Stimulated activated CD4-positive, alpha-beta T cell treated with anti-CD3 and anti-CD28 coated beads, Interleukin-1b, Interleukin-23, amount 100 ng/mL, for 1 hour (primary cell): ENCODE results near the gene SH3RF1.

Experiments
- DNase-seq, 2 donors: peaks; one replicate each; pipeline ENCODE4 v3.0.0-alpha.2; 2020; ENCODE audit warnings: low read depth in 2 of 2

SH3RF1 gene

DNA sequence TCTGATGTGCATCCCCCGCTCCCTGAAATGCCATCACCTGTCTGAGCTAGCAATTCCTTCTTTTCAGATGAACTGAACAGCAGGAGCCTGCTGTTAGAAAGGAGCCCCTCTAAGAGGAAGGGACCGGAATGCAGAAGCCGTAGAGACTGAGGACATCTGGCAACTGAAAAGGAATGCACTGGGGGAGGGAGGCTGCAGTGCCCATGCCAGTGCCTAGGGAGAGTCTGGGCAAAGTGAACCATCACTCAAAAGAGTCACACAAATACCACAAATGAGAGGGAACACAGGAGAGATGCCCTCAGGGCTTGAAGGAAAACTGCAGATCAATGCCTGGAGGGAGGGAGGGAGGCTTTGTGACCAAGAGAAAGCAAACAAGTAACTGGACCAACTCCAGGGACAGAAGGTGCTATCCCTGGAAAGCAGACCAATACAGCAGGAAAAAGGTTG, 166.8 kb downstream of the SH3RF1 start:
- DNase-seq = no peak

DNA sequence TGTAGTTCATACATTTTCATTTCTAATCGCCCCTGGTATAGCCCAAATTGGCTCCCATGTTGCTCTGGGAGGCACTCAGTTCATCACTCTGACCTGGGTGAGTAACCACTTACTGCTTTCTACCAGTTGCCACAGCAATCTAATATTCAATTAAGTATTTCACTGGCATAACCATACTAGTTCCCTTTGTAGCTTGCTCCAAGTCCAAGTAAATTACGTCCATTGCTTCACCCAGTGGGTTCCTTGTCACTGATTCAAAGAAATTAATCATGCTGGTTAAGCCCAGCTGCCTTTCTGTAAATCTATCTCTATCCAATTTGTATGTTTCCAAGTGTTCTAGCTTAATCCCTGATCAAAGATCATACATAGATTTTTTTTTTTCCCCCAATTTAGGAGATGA, 168.7 kb downstream of the SH3RF1 start:
- no peak for DNase-seq

DNA sequence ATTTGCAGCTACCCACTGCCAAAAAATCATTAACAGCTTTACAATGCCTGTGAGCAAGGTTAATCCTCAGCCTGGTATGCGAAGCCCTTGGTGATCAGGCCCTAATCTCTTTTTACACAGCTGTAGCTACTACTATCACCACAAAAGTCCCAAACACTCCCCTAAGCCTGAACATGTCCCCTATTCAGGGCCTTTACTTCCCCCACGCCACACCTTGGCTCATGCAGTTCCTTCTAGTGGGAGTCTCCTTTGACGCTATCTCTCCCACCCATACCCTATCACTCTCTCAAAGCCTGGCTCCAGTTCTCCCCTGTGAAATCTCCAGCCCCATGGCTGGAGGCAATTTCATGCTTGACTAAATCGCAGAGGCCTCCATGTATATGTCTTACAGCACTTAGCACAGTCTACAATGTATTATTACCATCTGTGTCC, 170.1 kb downstream of the SH3RF1 start:
- DNase-seq = no peak

DNA sequence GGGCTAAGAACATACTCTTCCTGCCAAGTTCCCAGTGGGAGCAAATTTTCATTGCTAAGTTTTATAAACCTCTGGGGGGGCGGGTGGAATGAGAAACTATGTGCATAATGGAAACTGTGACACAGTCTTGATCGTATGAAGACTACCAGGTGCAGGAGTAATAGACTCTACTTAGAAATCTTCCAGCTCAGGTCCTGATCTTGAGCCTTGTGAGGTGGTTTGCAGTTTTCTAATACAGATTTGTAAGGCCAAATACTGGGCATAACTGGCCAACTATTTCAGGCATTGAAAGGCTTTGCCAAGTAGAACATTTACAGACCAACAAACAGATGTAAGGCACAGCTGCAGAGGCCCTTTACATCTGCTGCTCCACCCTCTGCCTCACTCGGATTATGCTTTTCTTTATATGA, 171.0 kb downstream of the SH3RF1 start:
- no peak for DNase-seq

DNA sequence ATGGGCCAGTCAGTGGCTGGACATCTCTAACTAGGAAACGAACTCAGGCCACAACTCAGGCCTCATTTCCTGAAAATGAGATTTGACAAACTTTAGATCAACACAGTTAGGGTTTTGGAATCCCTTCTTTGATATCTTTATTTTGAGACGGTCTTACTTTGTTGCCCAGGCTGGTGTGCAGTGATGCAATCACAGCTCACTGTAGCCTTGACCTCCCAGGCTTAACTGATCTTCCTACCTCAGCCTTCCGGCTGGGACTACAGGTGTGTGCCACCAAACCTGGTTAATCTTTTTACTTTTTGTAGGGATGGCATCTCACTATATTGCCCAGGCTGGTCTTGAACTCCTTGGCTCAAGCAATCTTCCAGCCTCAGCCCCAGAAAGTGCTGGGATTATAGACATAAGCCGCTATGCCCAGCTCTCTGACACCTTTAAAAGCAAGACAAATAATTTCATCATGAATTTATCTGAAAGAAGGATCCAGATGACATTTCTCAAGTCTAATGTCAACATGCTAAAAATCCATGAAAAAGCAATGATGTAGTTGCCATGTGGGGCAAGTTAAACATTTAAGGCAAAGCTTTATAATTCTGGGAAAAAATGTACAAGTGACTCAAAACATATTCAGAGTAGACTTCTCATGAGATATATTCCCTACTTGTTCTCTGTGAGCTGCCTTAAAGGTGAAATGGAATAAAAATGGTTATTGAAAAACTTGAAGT, 171.6 kb downstream of the SH3RF1 start:
- DNase-seq = no peak

DNA sequence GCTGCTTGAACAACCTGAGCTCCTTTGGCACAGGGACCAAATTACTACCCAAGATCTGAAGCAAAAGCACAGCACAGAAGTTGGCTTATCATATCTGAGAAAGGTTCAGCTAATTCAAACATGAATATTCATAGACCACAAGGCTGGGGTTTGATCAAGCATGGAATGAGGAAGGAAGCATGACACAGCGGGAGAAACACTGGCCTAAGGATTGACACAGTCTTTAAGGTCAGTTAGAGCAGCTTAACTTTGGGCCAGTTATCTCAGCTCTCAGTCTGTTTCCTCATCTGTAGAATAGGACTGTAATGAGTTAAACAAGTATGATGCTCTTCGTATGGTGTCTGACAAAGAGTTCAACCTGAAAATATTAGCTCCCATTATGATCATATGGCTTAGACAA, 172.2 kb downstream of the SH3RF1 start:
- DNase-seq = no peak

DNA sequence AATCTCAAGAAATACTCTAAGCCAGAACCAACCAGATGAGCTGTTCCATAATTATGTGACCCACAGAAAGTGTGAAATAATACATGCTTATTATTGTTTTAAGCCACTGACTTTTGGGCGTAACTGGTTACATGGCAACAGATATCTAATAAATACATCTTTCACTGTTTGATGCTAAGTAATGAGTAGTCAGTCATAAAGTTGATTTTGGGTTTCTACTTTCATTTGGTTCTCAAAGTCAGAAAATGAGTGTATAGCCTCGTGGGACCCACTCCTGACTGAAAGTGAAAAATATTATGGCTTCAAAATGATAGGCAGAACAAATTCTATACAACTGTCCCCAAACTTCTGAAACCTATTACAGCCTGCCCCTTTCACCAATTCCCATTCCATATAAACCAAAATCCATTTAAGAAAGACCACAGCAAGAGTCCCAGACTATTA, 172.7 kb downstream of the SH3RF1 start:
- DNase-seq = no peak

DNA sequence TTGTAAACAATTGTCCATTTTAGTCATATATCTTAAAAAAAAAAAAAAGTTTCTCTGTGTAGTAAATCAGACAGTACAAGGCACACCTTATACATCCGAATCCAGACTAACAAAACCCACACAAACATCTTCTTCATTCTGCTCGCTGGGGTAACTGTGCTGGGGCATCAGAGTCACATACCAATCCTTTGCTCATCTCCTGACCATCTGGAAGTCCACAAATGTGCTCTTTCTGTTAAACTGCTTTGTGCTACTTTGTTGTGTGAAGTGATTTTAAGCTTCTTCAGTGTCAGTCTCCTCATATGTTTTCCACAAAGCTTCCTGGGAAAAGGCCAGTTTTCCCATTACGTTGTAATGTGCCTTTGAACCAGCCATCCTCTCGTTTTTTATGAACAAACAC, 174.5 kb downstream of the SH3RF1 start:
- no peak for DNase-seq

DNA sequence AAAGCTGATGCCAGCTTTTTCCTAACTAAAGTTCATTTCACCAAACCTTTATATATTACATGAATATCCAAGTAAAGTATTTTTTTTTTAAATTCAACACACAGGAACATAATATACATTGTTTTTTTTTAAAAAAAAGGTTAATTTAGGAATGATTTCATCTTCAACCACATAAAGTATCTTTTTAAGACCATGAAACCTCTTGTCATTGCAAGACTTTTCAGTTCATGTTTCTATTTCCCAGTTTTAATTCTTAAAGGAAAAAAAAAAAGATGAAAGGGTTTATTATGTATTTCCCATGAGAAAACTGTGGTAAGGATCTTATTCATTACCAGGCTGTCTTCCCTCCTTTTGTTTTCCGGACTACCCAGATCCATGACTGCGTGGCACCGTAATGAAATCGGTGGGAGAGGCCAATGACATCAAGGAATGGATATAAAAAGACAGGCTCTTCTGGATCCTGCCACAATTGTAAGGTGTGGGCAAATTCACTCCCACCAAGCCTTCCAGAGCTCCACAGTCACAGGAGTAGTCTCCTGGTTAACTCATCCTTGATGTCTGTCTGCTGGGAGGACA, 176.0 kb downstream of the SH3RF1 start:
- no peak for DNase-seq

DNA sequence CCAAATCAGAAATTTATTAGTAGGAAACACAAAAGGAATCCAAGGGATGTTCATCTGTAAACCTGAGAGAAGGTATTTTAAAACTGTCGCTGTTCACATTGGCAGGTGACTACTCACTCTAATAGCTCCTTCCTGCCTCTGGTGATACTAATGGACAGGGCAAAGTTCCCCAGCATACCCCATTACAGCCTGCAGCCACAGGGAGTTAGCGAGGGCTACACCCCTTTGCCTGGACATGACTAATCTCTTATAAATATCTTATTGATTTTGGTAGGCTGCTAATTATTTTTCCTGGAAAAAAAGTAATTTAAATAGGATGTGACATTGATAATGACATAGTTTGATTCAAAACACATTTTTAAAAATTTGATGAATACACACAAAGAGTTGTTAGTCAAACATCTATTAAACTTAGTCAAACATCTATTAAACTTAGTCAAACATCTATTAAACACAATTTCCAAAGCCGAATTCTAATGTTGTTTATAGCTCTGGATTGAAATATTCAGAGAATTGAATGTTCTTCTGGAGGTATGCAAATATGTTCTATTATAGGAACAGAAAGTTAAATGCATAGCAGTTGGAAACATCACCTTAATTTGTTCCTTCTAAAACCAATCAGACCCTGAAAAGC, 177.8 kb downstream of the SH3RF1 start:
- no peak for DNase-seq

DNA sequence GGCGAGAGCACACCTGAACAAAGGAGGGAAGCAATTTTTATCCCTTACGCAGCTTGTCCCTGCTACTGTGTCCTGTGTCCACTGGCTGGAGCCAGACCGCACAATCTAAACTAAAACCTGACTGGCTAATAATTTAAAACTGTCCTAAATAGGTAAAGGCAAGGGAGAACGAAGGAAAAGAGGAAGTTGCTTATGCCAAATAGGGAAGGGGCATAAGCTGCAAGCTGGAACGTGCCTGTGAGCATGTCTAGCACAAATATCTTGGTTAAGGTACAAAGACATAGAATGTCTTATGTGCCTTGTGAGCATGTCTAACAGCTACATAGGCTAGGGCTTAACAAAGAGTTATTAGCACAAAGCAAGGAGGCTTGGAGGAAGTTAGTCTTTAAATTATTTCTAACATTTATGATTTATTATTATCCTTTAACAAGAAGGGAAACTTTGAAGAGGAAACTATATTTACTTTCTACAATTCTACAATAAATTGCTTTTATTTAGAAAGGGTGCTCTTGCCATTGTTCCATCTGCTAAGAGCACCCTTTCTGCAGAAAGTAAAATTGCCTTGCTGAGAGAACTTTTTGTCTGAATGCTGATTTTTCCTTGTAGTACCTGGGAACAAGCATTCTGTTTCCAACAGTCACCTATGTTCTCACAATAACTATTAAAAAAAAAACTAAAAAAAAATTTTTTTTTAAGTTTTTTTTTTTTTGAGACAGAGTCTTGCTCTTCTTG, 180.1 kb downstream of the SH3RF1 start:
- DNase-seq = no peak

DNA sequence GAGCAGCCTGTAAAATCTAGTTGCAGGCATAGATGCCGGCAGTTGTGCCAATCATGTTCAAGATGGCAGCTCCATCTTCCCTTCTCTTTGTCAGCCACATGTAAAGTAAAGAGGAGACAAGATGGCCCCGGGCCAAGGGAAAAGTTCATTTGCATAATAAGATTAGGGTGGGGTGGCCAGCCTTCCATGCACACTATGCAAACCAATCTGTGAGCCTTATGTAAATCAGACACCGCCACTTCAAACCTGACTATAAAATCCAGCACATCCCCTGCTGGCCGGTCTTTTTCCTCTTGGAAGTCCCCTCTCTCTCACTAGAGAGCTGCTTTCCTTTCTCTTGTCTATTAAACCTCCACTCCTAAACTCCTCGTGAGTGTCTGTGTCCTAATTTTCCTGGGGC, 181.8 kb downstream of the SH3RF1 start:
- no peak for DNase-seq

DNA sequence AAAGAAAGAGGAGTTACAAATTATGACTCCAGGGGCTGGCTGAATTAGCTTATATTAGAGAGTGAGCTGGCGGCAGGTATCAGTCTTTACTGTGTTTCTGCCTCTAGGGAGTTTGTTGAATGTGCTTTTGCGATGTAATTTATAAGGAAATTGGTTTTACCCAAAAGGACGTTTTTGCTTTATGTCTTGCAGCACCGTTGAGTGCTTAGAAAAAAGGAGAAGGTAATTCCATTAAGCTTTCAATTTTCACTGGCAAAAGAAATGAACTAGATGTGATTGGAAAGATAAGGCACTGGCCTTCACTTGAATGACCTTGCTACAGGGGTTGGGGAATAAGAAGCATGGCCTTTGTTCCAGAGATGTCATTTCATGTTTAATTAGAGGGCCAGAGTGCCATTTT, 185.8 kb downstream of the SH3RF1 start:
- DNase-seq = no peak

DNA sequence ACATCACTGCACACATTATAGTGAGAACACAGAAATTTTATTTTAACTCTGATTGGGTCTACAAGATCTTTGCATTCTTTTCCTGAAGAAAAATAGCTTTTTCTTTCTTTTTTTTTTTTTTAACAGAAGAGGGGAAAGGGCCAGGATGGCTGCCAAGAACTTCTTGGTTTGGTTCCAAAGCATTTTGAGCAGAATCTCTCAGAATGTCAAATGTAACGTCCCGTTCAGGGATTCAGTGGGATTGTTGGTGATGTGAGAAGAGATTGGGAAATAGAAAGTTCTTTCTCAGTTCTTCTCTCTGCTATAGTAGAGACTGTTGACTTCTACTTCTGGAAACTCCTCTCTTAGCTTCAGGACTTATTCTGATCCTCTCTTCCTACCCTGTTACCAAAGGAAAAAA, 189.8 kb downstream of the SH3RF1 start:
- DNase-seq = no peak

DNA sequence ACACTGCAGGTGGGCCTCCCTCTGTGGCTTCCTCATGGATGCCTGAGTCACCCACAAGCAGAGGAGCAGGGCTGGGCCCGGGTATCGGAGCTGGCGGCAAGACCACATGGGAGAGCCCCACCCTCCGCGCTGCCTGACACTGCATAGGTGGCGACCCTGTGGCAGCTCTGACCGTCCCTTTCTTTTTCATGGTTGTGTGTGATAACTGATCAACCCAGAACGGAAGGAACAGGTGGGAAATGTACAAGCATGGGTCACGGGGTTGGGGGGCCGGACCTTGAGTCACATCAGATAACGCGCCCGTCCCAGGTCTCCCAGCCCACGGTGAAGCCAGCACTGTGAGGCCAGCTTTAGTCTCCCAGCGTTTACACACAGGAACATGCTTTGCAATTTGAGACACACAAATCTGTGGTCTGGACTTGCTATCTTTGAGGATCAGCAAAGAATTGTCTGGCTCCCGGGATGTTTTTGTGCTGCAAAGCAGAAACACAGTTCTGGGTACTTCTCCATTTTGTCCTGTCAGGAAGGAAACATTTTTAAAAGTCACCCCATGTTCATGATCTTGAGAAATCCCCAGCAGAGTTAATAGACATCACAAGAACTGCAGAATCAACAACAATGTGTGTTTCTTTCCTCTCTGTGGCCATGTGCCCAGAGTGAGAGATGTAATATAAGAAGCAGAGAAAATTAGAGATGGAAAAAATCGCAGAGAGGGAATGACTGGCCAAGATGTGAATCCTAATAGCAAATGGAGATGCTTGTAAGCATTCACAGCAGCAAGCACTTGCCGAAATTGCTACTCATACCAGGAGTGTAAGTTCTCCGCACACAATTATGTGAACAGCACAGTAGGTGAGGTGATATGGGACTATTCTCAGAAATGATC, 190.6 kb downstream of the SH3RF1 start:
- no peak for DNase-seq

DNA sequence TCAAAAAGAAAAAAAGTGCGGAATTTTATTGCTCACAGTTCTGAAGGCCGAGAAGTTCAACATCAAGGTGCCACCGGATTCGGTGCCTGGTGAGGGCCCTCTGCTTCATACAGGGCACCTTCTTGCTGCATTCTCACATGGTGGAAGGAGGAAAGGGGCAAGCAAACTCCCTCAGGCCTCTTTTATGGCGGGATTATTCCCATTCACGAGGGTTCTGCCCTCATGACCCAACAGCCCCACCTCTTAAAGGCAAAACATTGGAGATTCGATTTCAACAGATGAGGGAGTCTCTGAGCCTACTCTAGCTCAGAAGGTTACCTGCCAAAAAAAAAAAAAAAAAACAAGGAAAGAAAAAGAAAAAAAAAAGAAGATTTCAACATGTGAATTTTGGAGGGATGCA, 196.6 kb downstream of the SH3RF1 start:
- no peak for DNase-seq

DNA sequence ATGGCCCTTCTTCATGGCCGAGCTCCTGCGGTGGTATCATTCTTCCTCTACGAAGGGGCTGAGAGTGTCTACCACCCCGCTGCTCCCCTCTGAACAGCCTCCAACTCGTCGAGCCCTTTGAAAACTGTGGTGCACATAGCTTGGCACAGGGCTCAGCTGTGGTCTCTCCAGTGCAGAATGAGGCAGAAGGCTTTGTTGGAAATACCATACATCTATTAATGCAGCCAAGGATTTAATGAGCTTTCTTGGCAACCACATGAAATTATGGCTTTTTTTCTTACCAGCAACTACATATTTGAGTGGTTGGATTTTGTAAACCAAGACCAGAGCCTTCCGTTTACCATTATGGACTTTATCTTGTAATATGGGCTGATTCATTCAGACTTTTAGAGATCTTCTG, 199.0 kb downstream of the SH3RF1 start:
- DNase-seq = no peak

DNA sequence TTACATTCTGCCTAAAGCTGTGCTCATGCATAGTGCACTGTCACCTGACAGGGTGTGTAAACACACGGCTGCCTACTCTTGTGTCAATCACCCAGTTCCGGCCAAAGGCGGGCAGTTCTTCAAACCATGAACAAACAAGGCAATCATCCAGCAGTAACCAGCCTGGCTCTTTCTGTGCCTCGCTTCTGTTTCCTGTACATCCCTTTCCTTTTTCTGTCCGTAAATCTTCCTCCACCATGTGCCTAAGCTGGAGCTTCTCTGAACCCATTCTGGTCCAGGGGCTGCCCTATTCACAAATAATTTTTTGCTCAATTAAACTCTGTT, 199.9 kb downstream of the SH3RF1 start:
- DNase-seq = no peak

DNA sequence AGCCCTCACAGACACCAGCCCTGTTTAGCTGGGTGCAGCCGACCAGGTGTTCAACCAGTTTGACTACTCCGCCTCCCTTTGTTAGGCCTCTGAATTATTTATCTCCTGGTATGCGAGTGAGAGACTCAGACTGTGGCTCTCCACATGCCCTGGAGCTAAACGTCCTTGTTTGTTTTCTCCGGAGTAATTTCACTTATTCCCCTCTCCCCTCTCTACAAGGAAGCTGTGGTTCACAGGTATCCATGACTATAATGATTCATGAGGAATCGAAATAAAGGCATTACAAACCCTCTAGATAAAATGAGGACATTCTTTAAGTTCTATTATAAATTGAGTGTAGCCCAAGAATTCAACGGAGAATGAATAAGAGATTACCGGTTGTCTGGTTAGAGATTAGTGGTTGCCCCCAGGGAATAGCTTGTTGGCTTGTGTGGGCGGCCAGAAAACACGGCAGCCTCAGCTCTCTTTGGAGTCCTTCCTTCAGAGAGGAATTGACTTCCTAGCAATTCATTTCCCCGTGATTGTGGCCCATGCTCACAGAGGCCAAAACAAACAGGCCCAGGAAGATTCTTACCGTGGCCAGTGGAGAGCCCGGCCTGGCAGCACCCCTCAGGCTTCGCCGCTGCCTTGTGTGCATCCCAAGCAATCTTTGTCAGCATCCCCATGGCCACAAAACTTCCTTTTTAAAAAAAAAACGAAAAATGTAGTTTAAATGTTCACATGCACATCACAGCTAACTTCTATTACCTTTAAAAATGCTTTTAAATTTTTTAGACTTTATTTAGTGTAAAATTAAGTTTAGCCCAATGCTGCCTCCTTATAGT, 200.5 kb downstream of the SH3RF1 start:
- DNase-seq = no peak

DNA sequence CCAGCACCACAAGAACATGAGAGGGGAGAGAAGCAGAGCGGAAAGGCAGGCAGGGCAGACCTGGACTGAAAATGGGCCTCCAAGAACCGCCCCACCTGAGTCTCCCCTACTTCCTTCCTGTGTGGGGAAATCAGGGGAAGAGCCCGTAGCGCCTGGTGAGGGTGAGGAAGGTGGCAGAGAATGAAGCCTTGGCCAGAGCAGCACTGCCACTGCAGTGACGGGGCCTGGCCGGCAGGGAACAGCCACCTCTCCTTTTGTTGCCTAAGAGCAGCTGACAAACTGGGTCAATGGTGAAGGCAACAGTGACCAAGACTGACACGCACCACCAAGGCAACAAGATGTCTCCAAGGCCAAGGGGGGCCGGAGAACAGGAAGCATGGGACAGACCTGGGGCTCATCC, 202.3 kb downstream of the SH3RF1 start:
- no peak for DNase-seq

DNA sequence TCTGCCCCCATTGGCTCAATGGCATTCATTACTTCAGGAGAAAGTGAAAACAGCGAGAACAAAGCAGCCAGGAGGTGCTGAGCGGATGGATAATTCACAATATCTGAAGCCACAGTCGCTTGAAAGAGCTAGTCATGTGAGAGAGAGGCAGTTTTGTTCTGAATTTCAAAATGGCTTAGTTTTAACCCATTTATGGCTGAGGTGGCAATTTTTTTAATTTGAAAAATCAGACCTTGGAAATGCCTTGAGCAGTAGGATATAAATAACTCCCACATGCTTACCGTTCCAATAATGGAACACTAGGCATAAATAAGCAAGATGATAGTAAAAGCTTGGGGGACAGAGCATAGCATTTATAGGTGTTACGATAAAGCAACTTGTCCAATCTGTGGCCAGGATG, 203.8 kb downstream of the SH3RF1 start:
- no peak for DNase-seq
